HuH-7.5 (cell line): ENCODE results near the gene NDUFA3.

Experiments used
- DNase-seq: peaks from one replicate; pipeline ENCODE4 v3.0.0; 2011; ENCODE audit warnings: low spot score

Gene NDUFA3

DNA sequence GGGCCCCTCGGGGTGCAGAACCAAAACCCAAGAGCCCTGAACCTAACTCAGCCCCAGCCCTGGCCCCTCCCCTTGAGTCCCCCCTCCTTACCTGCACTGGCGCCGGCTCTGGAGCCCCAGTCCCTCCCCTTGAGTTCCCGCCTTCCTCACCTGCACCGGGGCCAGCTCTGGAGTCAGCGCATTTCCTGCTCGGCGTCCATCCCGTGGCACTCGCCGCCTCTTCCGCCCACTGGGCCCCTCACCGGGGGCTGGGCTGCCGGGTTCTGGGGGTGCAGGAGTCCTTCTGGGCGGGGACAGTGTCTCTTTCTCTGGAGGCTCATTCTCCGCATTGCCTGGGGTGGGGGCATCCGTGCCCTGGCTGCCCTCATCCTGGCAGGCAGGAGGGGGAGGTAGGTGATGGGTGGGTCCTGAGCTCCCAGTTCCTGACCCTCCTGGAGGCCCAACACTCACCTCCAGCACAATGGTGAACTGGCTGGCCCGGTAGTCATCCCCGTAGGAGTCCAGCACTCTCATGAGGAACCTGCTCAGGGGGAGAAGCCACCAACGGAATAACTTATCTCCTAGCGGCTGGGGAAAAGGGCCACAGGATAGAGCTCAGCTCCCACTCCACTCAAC lies 5.3 kb downstream of the NDUFA3 start:
- DNase-seq, result no peak

GRCh38 chr19:54108496-54108895 lies 5.8 kb downstream of the NDUFA3 start:
- DNase-seq, result no peak

GRCh38 chr19:54109651-54110050 lies 7.0 kb downstream of the NDUFA3 start:
- no peak for DNase-seq

- DNase-seq, result no peak
Observed at GRCh38 chr19:54114340-54115108, 11.9 kb downstream of the NDUFA3 start.

GRCh38 chr19:54115109-54116063 lies 12.7 kb downstream of the NDUFA3 start, which contains the start of the genes PRPF31 and TFPT:
PRPF31 (plus strand) TSS chr19:54115754; CDS start chr19:54118279, 2,525 bp downstream.
TFPT (minus strand) TSS chr19:54115657; CDS start chr19:54115269, 388 bp downstream.
- DNase-seq, result peak; percentile 99

- no peak for DNase-seq
Observed at GRCh38 chr19:54121259-54121658, 18.6 kb downstream of the NDUFA3 start.

- no peak for DNase-seq
Observed at GRCh38 chr19:54123682-54124081, 21.0 kb downstream of the NDUFA3 start.

- no peak for DNase-seq
Observed at GRCh38 chr19:54124393-54124792, 21.7 kb downstream of the NDUFA3 start.

DNA sequence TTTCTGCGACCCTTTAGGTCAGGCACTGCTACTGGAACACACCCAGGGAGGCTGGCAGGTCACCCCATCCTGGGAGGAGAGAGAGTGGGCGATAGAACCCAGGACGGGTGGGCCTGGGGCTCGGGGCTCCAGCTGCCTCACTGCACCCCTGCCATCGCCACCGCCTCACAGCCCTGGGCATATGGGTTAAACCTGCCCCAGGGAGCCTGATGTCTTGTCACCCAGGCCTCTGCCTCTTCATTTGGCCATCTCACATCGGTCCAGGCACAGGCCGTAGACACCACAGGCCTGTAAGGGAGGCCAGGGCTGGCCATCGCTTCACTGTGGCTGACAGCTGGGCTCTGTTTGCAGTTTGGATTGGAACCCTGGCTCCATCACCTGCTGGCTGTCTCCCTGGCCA lies 23.1 kb downstream of the NDUFA3 start:
- DNase-seq, result no peak

DNA sequence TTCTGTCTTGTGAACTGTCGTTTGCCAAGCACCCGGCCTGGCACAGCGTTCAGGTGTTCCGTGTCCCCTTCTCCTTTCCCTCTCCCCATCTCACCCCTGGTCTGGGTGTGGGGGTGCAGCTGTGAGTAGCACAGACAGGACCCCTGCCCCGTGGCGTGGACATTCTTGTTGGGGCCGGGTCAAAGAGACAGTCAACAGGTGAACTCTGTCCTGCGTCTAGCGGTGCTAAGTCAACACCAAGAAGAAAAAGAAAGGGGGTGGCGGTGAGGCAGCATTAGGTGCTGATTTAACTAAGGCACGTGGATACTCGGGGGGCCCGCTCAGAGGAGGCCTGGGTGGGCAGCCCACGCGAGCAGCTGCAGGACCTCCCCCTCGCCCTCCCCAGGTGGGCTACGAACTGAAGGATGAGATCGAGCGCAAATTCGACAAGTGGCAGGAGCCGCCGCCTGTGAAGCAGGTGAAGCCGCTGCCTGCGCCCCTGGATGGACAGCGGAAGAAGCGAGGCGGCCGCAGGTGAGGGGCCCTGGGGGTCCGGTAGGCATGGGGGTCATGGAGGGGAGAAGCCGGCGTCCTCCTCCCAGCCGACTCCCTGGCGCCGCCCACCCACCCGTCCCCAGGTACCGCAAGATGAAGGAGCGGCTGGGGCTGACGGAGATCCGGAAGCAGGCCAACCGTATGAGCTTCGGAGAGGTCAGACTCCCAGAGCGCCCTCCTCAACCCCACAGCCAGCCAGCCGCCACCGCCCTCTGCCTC lies 25.2 kb downstream of the NDUFA3 start:
- no peak for DNase-seq

GRCh38 chr19:54128441-54128725 lies 25.7 kb downstream of the NDUFA3 start:
- DNase-seq, result no peak

DNA sequence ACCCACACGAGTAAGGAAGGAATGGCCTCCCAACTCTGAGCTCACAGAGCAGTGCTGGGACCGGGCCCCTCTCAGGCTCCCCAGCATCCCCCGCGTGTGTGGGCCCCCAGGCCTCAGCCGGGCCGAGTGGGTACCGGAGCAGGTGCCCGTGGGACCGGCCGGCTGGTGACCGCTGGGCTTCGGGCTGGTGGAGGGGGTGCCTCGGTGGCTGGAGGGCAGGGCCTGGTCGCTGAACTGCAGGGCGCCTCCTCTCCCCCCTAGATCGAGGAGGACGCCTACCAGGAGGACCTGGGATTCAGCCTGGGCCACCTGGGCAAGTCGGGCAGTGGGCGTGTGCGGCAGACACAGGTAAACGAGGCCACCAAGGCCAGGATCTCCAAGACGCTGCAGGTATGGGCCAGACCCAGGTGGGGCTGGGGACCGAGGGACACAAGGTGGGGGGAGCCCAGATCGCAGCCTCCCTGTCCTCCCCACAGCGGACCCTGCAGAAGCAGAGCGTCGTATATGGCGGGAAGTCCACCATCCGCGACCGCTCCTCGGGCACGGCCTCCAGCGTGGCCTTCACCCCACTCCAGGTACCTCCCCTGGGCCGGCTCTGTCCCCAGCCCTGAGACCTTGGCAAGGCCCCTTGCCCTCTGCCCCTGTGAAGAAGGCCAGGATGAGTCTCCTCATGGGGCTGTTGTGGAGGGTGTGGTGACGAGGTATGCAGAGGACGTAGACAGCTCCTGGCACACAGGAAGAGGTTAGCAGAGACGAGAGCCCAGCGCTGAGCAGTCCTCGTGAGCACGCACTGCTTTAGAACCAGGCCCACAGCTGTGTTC lies 26.4 kb downstream of the NDUFA3 start:
- DNase-seq, result no peak

DNA sequence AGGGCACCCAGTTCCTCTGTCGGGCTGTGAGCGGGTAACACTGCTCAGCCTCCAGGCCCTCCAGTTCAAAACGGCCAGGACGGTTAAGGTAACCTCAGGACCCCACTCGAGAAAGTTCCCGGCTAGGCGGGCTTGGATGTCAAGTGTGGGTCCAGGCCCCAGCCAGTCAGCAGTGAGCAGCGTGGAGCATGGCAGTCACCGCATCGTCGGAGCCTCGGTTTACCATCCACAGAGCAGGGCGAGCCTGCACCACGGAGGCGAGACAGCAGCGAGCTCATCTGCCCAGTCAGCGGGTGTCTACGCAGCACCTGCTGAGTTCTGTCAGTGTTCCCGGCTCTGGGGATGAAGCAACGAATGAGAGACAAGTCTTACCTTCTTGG lies 27.0 kb downstream of the NDUFA3 start:
- no peak for DNase-seq

- DNase-seq, result no peak
Observed at GRCh38 chr19:54133312-54133956, 30.8 kb downstream of the NDUFA3 start.

DNA sequence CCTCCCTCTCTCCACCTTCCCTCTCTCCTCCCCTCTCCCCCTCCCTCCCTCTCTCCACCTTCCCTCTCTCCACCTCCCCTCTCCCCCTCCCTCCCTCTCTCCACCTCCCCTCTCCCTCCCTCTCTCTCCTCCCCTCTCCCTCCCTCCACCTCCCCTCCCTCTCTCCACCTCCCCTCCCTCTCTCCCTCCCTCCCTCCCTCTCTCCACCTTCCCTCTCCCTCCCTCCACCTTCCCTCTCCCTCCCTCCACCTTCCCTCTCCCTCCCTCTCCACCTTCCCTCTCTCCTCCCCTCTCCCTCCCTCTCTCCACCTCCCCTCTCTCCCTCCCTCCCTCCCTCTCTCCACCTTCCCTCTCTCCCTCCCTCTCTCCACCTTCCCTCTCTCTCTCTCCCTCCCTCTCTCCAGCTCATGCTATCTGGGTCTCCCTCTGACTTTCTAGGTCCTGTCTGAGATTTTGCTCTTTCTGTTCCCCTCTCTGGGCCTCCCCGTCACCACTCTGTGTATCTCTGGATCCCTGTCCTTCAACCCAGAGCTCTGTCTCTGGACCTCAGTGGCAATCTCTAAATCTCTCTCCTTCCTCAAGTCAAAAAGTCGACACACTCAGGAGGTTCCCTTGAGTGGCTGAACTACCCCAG lies 31.4 kb downstream of the NDUFA3 start:
- DNase-seq, result no peak

GRCh38 chr19:54136086-54136863 lies 33.6 kb downstream of the NDUFA3 start:
- DNase-seq, result peak; percentile 43

GRCh38 chr19:54136864-54137698 lies 34.4 kb downstream of the NDUFA3 start:
- peak; percentile 100 for DNase-seq
